NOMO-1 treated with dmso at 0.1 percent for 144 hours (cell line): ENCODE measurements around the gene HS1BP3.

Source experiments
- DNase-seq: peaks from one replicate; lab custom pipeline; 2025; ENCODE audit not compliant: unreplicated experiment; lab: John Stamatoyannopoulos, UW

The HS1BP3 gene

DNA sequence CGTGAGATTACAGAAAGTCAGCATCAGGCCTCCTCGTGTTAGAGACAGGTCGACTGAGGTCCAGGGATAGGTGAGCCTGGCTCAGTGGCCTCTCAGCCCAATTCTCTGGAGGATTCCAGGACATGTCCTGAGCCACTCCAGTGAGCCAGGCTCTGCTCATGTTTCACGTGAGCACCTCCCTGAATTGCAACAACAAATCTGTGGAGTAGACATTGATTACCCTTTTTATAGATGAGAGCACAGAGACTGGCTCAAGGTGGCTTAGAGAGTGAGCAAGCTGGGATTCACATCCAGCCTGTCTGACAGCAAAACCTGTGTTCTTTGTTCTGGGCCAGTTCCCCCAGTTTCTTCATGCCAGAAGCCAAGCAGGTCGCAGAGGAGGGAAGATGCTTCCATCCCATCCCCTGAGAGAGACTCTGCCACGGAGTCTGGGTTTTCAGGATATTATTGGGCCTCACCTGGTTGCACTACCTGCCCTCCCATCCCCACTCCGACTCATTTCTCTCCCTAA, 46.4 kb downstream of the HS1BP3 start:
- DNase-seq = no peak

DNA sequence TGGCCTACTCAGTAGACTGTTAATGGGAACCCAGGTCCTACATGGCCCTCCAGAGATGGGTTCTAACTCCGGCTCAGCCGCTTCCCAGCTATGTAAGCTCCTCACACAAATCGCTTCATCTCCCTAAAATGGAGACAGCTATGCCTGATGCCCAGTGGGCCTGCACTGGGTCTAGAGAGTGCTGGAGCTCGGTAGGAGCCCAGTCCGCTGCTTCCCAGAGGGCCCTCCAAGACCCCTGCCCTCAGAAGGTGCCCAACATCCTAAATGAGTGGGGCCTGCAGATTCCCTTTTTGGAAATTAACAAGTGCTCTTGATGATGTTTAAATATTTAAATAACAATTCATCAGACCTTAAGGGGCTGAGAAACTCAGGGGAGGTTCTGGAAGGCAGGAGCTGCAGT, 47.1 kb downstream of the HS1BP3 start:
- no peak for DNase-seq

DNA sequence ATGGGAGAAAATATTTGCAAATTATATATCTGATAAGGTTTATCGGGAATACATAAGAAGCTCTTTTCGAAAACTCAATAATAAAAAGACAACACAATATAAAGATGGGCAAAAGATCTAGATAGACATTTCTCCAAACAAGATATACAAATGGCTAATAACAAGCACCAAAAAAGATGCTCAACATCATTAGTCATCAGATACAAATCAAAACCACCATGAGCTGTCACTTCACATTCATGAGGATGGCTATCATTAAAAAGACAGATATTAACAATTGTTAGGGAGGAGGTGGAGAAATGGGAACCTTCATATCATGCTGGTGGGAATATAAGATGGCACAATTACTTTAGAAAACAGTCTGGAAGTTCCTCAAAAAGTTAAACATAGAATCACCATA, 48.1 kb downstream of the HS1BP3 start:
- no peak for DNase-seq

DNA sequence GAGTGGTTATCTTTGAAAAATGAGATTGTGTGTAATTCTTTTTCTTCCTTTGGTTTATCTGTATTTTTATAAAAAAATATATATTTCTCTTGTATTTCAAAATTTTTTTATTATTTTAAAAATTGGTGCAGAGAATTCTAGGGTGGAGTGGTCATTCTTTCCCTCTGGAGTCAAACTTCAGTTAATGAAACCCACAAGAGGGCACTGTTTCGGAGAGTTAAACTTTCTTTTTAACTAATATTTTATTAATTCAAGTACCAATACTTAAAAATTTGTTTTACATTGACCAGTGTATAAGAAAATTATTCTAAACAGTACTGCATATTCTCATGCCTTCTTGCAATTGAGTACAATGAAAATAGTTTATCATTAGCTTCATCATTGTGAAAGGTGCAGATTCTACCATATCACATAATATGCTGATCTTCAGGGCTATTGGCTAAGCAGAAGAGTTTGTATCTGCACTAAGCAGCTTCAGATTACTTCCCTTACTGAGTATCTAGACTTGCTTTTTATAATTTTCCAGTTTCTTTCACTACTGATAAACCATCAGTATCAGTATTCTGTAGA, 50.1 kb downstream of the HS1BP3 start:
- no peak for DNase-seq

DNA sequence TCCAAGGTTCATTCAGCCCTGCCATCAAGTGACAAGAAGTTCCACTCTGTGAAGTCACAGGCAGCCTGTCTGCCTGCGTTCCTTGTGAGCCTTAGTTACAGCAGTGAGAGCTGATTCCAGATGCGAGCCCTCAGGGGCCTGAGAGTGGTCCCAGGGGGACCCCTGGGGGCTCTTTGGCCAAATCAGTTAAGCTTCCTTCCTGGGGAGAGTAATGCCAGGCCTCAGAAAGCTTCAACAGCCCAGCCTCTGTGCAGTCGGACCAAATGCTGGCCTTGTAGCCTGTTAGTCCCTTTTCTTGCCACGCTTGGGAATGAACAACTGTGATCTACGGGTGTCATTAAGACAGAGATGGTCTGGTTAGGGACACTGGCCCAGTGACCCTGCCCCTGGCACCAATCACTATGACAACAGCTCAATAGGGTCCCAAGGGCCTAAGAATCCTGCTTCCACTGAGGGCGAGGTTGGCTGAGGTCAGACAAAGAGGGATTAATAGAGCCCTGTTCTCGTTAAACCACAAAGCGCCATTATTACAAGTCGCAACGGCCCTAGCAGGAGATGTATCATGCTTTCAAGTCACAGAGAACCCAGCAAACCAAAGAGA, 50.9 kb downstream of the HS1BP3 start:
- no peak for DNase-seq

DNA sequence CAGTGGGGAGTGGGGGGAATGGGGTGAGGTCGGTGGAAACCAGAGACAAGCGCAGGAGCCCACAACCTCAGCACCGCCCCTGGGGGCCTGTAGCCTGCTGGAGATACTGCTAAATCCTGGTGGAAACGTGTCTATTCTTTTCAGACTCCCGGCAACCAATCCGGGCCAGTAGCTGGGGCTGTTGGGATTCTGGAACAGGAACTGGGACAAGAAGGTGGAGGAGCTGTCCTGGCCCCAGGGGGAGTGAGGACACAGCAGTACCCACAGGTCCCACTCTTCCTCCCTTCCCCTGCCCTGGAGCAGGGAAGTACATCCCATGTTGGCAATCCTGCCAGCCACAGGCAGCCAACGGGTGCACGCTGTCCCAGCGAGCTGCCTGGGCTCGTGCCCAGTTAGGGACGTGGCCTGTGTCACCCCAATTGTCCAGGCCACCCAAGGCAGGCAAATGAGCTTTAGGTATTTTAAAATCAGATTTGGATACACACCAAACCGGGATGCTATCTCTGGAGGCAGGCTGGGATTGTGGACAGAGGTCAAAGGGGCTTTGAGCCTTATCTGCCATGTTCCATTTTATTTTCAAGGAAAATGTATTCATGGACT, 51.8 kb downstream of the HS1BP3 start:
- DNase-seq = no peak

DNA sequence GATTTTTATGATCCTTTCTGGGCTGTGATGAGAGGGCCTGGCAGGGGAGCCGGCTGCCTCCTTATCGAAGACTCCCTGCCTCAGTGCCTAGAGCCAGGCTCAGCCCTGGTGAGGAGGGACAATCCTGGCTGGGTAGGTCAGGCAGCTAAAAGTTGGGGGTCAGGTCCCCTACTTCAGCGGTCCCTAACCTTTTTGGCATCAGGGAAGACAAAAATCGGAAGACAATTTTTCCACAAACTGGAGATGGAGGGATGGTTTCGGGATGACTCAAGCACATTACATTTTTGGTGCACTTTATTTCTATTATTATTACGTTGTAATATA, 53.1 kb downstream of the HS1BP3 start:
- no peak for DNase-seq

DNA sequence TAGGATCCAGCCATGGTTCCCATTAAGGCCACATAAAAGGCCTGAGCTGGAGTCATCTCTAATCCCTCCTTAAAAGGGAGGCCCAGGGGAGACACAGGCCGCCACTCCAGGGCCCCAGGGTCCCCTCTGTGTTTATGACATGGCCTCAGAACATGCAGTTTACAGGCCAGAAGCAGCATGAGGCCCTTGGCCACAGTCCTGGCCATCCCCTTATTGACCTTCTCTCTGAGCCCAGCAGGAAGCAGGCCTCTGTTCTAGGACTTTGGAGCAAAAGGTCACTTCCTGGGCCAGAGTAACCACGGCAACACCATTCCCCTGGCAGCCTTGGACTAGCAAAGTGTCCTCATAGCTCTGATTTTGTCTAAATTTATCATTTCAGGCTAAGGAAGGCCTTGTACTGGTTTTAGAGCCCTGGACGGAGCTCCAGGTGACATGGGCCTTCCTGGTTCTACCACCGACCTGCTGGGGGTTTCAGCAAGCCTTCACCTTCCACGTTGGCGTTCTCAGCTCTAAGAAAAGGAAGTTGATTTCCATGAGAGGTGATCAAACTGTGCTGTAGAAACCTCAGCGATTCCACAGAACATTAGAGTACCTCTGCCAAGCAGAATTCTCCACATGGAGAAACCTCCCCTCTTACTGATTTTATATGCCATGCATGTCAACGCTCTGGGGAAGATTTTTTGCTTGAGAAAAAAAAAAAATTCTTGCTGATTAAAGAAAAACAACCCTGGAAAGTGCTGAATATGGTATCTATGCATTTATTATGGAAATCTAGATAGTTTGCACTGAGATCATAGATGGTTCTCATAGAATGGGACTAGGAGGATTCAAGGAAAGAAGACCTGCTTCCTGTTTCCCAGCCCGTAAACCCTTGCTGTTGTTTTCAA, 53.7 kb downstream of the HS1BP3 start:
- no peak for DNase-seq

DNA sequence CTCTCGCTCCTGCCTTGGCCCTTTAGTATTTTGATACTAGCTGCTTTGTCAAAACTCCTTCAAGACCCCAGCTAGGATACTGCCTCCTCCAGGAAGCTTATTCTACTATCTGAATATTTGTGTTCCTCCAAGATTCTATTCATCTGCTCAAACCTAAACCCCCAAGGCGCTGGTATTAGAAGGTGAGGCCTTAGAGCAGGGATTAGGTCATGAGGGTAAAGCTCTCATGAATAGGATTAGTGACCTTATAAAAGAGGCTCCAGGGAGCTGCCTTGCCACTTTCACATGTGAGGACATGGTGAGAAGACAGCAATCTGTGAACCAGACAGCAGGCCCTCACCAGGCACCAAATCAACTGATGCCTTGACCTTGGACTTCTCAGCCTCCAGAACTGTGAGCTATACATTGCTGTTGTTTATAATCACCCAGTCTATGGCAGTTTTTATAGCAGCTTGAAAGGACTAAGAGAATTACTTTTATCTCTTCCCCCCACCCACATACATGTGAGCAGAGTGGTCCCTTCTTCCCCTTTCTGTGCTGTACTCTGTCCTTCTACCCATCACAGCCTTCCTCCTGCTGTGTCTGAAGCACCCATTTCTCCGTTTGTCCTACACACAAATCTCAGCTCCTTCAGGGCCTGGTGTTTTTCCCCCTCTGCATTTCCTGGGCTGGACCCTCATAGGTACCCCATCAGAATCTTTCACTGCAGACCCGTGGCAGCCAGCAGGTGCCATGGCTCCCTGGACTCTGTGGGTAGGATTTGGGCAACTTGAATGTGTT, 54.5 kb downstream of the HS1BP3 start:
- no peak for DNase-seq

DNA sequence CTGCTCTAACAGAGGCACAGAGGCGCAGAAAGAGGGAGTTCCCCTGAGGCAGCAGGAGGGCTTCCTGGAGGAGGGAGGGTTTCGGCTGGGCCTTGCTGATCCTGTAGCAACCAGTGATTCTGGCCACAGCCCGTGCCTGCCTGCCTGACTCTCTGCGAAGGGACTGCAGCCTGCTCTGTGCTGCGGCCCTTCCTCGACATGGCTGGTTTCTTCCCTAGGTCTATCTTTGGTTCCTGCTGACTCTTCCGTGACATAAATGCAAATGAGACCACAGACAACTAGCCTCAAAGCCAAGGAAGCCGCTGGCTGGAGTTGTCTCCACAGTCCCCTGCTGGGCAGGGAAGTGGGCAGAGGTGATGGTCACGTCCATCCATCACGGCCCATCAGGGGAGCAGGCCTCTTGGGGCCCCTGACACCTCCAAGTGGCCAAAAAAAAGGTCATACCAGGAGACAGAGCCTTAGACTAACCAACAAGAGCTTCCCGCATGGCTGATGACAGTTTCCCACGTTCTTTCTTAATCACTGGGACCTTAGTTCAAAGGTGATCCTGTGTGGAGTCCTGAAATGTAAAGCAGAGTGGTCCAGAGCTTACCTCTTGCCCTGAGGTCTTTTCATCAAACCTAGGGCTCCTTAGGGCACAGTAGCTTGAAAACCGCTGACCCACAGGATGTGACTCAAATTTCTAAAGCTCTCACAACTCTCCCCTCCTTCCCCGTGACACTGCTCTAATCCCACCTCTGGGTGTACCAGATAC, 55.3 kb downstream of the HS1BP3 start:
- peak; percentile 16 for DNase-seq

DNA sequence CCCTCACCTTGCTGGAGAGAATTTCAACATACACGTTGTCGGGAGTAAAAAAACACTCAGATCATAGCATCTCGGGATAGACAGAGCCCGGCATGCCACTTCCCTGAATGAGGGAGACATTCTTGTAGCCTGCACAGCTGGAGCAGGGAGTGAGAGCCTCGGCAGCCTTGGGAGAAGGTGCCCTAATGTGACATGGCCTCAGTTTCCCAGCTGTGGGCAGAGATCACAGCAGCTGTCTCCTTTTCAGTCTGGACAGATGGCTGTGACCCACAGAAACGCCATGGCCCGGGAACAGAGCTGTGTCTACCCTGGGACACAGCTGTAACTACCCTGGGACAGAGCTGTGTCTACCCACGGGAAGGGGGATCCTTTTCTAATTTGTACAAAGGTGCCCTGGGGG, 55.9 kb downstream of the HS1BP3 start:
- DNase-seq = no peak

DNA sequence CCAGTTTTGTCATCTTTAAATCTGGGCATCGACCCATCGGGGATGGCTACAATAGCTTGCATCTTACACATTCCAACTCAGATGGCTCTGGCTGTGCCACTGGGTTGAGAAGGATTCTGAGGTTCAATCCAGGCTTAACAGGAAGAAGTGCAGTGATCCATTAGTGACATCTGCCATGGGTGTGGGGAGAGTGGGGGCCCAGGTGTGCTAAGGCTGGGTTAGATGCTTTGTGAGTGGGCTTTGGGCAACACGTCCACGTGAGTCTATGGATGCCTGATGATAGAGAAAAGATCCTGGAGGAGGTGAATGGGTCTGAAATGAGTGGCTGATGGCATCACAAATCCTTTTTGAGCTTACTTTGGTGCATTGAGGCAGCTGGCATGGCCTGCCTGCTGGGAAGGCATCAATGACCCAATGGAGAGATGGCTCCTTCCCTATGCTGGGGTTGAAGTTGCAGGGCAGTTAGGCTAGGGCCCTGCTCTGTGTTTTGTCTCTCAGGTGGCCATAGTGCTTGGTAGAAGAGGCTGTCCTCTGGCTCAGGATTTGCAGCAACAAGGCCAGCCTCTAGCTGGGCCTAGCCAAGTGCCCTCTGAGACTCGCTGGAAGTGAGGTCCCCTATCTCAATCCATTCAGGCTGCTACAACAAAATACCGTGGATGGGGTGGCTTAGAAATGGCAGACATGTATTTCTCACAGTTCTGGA, 56.7 kb downstream of the HS1BP3 start:
- DNase-seq = no peak

DNA sequence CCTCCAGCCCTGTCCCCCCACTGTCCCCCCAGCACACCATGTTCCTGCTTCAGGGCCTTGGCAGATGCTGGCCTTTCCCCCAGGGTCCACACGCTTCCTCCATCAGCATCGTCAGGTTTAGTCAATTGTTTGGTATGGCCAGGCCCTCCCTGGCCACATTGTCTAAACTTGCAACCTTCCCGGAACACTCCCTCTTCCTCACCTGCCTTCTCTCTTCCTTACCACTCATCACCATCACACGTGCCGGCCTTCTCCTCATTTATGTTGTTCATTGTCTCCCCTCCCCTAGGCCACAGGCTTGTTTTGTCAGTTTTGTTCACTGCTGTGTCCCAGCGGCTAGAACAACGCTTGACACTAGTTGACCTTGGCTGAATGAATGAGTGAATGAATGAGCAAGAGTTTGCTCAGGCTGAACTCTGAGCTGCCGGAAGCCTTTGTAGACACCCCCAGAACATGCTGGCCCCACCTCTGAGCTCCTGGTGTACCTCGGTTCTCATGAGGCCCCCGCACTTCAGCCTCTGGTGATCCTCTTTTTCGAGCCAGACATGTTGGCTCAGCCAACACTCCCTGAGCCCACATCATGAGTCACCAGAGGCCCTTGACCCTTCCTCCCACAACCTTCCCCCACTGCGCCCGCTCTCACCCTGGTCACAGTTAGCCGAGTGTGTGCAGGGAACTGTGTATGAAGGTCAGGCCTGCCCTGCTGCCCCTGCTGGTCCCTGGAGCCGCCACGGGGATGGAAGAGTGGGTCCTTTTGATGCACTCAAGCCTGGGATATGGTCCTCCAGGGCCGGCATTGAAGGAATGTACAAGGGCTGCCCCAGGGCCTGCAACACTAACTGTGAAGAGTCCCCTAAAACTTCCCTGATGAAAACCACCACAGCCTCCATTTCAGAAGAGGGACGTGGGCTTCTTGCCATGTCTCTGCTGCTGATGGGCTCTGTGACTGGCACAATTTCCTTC, 57.5 kb downstream of the HS1BP3 start:
- no peak for DNase-seq

DNA sequence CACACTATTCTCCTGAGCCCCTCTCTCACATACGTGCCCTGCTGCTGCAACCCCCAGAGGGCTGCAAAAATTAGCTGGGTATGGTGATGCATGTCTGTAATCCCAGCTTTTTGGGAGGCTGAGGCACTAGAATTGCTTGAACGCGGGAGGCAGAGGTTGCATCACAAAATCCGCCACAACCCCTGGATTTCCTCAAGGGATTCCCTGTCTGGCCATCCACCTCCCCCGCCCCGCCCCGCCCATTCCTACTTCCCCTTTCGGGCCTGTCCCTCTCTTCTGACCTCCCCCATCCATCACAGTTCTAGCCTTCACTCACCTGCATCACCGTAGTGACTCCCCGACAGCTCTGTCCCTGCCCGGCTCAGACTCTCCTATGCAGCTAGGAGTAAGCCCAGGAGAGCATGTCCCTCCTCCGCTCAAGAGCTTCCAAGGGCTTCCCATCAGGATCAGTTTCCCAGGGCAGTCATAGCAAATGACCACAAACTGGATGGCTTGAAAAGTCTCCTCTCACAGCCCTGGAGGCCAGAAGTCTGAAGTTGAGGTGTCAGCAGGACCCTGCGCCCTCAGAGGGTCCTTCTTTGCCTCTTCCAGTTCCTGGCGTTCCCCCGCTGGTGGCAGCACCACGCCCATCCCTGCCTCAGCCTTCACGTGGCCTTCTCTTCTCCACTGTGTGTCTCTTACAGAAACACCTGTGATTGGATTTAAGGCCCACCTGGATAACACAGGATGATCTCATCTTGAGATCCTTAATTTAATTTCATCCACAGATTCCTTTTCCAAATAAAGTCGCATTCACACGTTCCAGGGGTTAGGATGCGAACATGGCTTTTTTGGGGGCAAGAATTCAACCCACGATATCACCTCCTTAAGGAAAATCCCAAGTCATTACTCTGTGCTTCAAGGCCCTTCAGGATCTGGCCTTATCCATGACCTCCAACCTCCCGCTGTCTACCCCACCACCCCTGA, 58.5 kb downstream of the HS1BP3 start:
- no peak for DNase-seq

DNA sequence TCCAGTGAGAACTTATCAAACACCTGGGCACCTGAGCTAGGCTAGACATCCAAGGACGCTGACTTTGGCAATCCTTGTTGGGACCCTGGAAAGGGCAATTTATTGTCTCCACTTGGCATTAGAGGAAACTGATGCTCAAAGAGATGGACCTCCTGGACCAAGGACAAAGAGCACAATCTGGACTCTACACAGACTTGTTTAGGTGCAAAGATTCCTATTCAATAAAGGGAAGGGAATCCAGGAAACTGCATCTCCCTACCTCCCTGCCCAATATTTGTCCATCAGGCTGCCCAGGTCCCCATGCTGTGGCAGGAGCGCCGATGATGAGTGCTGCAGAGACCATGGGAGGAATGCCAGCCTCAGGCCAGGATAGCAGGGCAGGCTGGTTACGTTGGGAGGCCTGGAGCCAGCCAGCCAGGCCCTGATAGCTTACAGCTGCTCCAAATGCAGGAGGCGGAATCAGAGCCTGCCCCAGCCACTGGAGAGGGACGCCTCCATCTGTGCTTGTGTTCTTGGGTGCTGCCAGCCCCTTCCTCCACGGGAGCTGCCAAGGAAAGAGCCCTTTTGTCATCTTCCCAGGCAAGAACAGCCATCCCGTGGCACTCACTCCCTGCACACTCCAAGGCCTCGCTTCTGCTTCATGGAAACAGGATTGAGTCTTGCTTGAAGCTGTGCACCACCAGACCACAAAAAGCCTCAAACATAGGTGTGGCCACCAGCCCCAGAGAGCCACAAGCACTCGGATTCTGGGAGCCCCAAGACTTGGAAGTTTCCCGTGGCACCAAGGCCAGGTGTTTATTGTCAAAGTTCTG, 60.0 kb downstream of the HS1BP3 start:
- DNase-seq = no peak

DNA sequence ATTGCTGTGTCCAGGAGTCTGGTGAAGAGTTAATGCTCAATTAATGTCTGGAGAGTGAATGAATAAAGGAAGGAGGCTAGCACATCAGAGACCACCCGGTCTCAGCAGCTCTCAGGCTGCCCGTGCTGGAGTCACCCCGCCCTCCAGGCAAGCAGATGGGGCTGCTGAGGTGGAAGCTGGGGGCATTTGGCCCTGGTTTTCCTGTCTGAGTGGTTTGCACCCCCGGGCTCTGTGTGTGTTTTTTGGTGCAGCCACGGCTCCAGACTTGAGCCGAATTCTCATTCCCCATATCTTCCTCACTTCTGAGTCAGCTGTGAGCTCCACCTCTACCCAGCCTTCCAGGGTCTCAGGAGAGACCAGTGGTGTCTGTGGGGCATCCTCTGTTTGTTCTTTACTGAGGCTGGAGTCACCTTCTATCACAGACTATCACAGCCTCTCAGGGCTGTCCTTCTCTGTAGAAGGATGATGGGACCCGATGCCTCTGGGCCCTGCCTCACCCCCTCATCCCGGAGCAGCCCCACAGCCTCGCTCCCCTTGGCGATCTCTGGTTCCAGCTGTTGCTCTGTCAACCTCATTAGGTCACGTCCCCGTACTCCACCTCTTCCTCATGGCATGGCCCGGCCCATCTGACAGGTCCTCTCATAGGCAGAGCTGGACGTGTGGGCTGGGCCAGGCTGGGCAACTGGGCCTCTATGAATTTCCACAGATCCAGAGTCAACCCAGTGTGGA, 60.8 kb downstream of the HS1BP3 start:
- no peak for DNase-seq
